GM12865 (cell line): Measurements from ENCODE around the gene SLC40A1.

Experiments
- DNase-seq: peaks from one replicate; pipeline ENCODE4 v3.0.0; 2010; ENCODE audit warnings: low read depth
- H3K4me3 ChIP-seq: 2 replicates; pipeline ENCODE4 v1.5.1; 2011; ENCODE audit warnings: mild to moderate bottlenecking, low read depth, low read length, control low read depth
- TF ChIP-seq, protein P1 (sequence below): IDR thresholded peaks from 2 replicates; pipeline ENCODE4 v1.5.1; 2011; ENCODE audit warnings: low read length, control low read depth, low read depth, inconsistent platforms; ENCODE audit not compliant: insufficient read depth; ENCODE audit errors: missing control alignments

SLC40A1 gene

DNA sequence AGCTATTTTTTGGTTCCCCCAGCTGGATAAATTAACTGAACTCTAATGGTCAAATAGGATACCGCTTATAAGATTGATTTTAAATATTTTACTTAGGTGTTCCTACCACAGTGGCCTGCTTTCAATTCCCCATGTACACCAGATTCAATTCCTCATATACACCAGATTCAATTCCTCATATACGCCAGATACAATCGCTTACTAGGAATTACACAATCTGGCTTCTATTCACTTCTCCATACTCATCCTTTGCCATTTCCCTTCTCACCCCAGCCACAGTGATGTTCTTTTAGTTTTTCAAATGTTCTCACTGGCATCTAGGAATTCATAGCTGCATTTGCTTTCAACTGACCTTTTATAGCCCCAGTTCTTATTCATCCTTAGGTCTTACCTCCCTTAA, 66.5 kb downstream of the SLC40A1 start:
- TF ChIP-seq, protein P1, sequence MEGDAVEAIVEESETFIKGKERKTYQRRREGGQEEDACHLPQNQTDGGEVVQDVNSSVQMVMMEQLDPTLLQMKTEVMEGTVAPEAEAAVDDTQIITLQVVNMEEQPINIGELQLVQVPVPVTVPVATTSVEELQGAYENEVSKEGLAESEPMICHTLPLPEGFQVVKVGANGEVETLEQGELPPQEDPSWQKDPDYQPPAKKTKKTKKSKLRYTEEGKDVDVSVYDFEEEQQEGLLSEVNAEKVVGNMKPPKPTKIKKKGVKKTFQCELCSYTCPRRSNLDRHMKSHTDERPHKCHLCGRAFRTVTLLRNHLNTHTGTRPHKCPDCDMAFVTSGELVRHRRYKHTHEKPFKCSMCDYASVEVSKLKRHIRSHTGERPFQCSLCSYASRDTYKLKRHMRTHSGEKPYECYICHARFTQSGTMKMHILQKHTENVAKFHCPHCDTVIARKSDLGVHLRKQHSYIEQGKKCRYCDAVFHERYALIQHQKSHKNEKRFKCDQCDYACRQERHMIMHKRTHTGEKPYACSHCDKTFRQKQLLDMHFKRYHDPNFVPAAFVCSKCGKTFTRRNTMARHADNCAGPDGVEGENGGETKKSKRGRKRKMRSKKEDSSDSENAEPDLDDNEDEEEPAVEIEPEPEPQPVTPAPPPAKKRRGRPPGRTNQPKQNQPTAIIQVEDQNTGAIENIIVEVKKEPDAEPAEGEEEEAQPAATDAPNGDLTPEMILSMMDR = no peak
- H3K4me3 ChIP-seq = no peak overlapping the region
- no peak for DNase-seq

DNA sequence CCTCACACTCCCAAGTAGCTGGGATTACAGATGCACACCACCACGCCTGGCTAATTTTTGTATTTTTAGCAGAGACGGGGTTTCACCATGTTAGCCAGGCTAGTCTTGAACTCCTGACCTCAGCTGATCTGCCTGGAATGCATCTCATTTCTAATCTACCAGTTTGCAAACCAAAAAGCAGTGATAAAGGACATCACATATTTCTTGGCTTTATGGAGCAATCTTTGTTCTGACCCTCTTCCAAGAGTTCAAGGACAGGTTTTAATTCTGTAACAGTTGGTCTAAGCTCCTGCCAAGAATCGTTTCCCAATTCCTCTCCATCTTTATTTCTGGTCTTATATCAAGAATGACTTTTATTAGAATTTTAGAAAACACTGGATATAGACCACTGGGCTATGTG, 67.7 kb downstream of the SLC40A1 start:
- TF ChIP-seq, protein P1 = no peak
- no peak overlapping the region for H3K4me3 ChIP-seq
- no peak for DNase-seq

DNA sequence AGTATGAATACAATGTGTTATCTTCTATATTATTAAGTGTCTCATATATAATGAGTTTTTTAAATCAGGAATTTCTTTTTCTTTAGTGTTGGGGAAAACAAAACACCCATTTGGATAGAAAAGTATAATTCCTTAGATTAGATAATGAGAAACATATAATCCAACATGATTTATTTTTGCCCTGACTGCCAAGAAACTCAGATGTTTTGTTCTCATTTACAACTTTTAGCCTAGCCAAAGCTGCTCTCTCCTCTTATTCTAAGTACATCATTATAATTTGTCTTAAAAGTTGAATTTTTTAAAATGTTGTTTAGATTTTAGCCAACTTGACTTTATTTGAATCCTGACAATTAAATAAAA, 68.6 kb downstream of the SLC40A1 start:
- no peak overlapping the region for H3K4me3 ChIP-seq
- TF ChIP-seq, protein P1 = no peak
- no peak for DNase-seq

DNA sequence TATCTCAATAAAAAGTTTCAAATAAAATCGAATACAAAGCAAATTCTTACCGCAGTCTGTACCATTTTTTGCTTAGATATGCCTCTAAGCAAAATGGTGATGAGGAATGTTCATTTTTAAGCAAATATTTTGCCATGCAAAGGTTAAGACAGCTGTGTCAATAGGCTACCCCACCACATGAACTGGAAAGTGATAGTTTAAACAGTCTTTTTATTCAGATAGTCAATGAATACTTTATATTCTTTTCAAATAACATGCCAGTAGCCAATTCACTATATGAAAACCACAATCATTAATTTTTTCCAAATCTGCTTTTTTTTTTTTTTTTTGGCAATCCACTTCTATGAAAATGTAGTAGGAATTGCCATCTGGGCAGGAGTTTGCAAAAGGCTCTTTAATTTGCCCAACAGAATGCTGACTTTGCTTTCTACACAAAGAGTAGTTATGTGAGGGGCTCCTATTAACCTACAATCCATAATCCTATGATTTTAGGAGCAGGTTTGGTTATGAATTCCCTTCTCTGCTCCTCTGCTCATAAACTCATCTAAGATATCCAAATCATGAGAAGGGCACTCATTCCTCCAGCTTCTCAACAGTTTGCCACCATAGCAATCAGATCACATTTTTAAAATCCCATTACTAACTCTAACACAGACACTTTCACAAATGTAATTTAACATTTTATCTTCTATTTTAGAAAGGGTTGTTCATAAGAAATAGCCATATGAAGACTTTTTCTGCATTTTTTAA, 69.2 kb downstream of the SLC40A1 start:
- no peak overlapping the region for H3K4me3 ChIP-seq
- TF ChIP-seq, protein P1 = no peak
- DNase-seq = no peak
